HepG2 (cell line): Measurements from ENCODE around the gene EFNA2. TPM values are rescaled to one million over a fixed set of nuclear protein-coding genes. Genes with fewer than 3 reads are reported as not detected.

Experiments
- AHR ChIP-seq: IDR thresholded peaks from 2 replicates; pipeline ENCODE4 v1.6.1; 2018; ENCODE audit warnings: missing genetic modification reagents, missing compliant biosample characterization
- ARID2 ChIP-seq: sonication (generic); formaldehyde crosslinking; IDR thresholded peaks from 2 replicates; pipeline ENCODE4 v1.8.1; 2022; ENCODE audit warnings: mild to moderate bottlenecking, missing genetic modification reagents, borderline replicate concordance
- ATF2 ChIP-seq: sonication (generic); formaldehyde crosslinking; IDR thresholded peaks from 2 replicates; pipeline ENCODE4 v1.4.0; 2020; ENCODE audit warnings: missing genetic modification reagents
- ATF7 ChIP-seq, 2 experiments: fragments of 450-650 bp in 1 of 2; sonication (generic) in 1 of 2; formaldehyde crosslinking in 1 of 2; IDR thresholded peaks; 2 replicates each; pipeline versions ENCODE4 v1.4.0 to v1.6.1; 2016 to 2020; ENCODE audit warnings: antibody characterized with exemption in 1 of 2, mild to moderate bottlenecking in 1 of 2, missing genetic modification reagents in 1 of 2
- CHD4 ChIP-seq: fragments of 200-600 bp; sonication (generic); IDR thresholded peaks from 2 replicates; pipeline ENCODE4 v1.7.0; 2017; ENCODE audit warnings: mild to moderate bottlenecking, low read length, borderline replicate concordance
- MED8 ChIP-seq: sonication (generic); formaldehyde crosslinking; IDR thresholded peaks from 2 replicates; pipeline ENCODE4 v1.8.1; 2023; ENCODE audit warnings: mild to moderate bottlenecking, missing genetic modification reagents; ENCODE audit not compliant: insufficient replicate concordance
- NCOA1 ChIP-seq: sonication (generic); formaldehyde crosslinking; IDR thresholded peaks from 2 replicates; pipeline ENCODE4 v1.9.0; 2021; ENCODE audit warnings: missing genetic modification reagents
- NR2F1 ChIP-seq, 2 experiments: fragments of 450-650 bp in 1 of 2; formaldehyde crosslinking in 1 of 2; IDR thresholded peaks; 2 replicates each; pipeline versions ENCODE4 v1.5.0 to v1.6.1; 2016 to 2020; ENCODE audit warnings: mild to moderate bottlenecking in 1 of 2, missing compliant biosample characterization in 1 of 2, missing genetic modification reagents in 1 of 2, moderate library complexity in 1 of 2
- SSRP1 ChIP-seq: IDR thresholded peaks from 2 replicates; pipeline ENCODE4 v1.6.1; 2016; ENCODE audit warnings: control low read depth
- TARDBP ChIP-seq: sonication (generic); formaldehyde crosslinking; IDR thresholded peaks from 2 replicates; pipeline ENCODE4 v1.8.0; 2022; ENCODE audit warnings: mild to moderate bottlenecking, missing genetic modification reagents
- TGIF2 ChIP-seq: IDR thresholded peaks from 2 replicates; pipeline ENCODE4 v1.6.1; 2016; ENCODE audit warnings: control low read depth, missing compliant biosample characterization
- ZFAT ChIP-seq: sonication (generic); formaldehyde crosslinking; conservative IDR thresholded peaks from 2 replicates; pipeline ENCODE4 v1.8.1; 2023; ENCODE audit warnings: missing genetic modification reagents, inconsistent platforms
- ZNF180 ChIP-seq: sonication (generic); formaldehyde crosslinking; IDR thresholded peaks from 2 replicates; pipeline ENCODE4 v1.4.0; 2020; ENCODE audit warnings: low read depth, missing genetic modification reagents, borderline replicate concordance
- polyA plus RNA-seq, 8 experiments: library from polyadenylated mRNA; depleted of rRNA in 3 of 8; stranded (reverse) in 7 of 8; unstranded in 1 of 8; fragments of >200 nt; fragmentation: Illumina TruSeq in 4 of 8; extraction: Trizol in 4 of 8; gene quantifications; 2 replicates each; pipeline versions ENCODE4 v1.2.1 to v1.2.3, GENCODE V29; 2011 to 2016; ENCODE audit warnings: low read depth in 4 of 8, missing spikeins in 1 of 8, mixed read lengths in 1 of 8; ENCODE audit not compliant: insufficient read depth in 1 of 8
- total RNA-seq, 5 experiments: library from RNA; depleted of rRNA; stranded (reverse); fragments of >200 nt; fragmentation: Illumina TruSeq; extraction: Trizol; gene quantifications; 2 replicates each; pipeline ENCODE4 v1.2.3, GENCODE V29; 2016; ENCODE audit warnings: low read depth in 1 of 5
- TF ChIP-seq, protein P1 (sequence below): sonication (generic); formaldehyde crosslinking; IDR thresholded peaks from 2 replicates; pipeline ENCODE4 v1.4.0; 2020; ENCODE audit warnings: mild to moderate bottlenecking, missing genetic modification reagents
- TF ChIP-seq, protein P2 (sequence below): sonication (generic); formaldehyde crosslinking; IDR thresholded peaks from 2 replicates; pipeline ENCODE4 v1.9.0; 2021; ENCODE audit warnings: missing genetic modification reagents, borderline replicate concordance
- TF ChIP-seq, protein P3 (sequence below): sonication (generic); formaldehyde crosslinking; IDR thresholded peaks from 2 replicates; pipeline ENCODE4 v1.9.0; 2021; ENCODE audit warnings: missing genetic modification reagents, mild to moderate bottlenecking, borderline replicate concordance
- TF ChIP-seq, protein P4 (sequence below): sonication (generic); formaldehyde crosslinking; IDR thresholded peaks from 2 replicates; pipeline ENCODE4 v1.4.0; 2020; ENCODE audit warnings: missing genetic modification reagents

EFNA2 gene
- total and polyA plus RNA-seq, 2 of the 13 experiments (the other 11 are each of a cell fraction or from before 2014, with no cell fraction given) = 6.0 to 9.9 TPM

- TF ChIP-seq ATF7 (IDR thresholded peaks at IDR 0.05) (peak; percentile 90), ATF7 (CRISPR knock-in tag; IDR thresholded peaks at IDR 0.05) (peak; percentile 85), TARDBP (CRISPR knock-in tag) (no peak), TGIF2 (CRISPR knock-in tag) (no peak), MED8 (CRISPR knock-in tag) (no peak), NCOA1 (CRISPR knock-in tag) (no peak), ZFAT (CRISPR knock-in tag) (no peak), SSRP1 (CRISPR knock-in tag) (no peak), ZNF180 (no peak), NR2F1 (CRISPR knock-in tag; IDR thresholded peaks at IDR 0.05) (no peak), CHD4 (no peak), AHR (CRISPR knock-in tag) (no peak), ARID2 (CRISPR knock-in tag) (no peak), ATF2 (peak; percentile 91)
- TF ChIP-seq, protein P1, sequence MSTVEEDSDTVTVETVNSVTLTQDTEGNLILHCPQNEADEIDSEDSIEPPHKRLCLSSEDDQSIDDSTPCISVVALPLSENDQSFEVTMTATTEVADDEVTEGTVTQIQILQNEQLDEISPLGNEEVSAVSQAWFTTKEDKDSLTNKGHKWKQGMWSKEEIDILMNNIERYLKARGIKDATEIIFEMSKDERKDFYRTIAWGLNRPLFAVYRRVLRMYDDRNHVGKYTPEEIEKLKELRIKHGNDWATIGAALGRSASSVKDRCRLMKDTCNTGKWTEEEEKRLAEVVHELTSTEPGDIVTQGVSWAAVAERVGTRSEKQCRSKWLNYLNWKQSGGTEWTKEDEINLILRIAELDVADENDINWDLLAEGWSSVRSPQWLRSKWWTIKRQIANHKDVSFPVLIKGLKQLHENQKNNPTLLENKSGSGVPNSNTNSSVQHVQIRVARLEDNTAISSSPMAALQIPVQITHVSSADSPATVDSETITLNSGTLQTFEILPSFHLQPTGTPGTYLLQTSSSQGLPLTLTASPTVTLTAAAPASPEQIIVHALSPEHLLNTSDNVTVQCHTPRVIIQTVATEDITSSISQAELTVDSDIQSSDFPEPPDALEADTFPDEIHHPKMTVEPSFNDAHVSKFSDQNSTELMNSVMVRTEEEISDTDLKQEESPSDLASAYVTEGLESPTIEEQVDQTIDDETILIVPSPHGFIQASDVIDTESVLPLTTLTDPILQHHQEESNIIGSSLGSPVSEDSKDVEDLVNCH (CRISPR knock-in tag) = no peak
- TF ChIP-seq, protein P2, sequence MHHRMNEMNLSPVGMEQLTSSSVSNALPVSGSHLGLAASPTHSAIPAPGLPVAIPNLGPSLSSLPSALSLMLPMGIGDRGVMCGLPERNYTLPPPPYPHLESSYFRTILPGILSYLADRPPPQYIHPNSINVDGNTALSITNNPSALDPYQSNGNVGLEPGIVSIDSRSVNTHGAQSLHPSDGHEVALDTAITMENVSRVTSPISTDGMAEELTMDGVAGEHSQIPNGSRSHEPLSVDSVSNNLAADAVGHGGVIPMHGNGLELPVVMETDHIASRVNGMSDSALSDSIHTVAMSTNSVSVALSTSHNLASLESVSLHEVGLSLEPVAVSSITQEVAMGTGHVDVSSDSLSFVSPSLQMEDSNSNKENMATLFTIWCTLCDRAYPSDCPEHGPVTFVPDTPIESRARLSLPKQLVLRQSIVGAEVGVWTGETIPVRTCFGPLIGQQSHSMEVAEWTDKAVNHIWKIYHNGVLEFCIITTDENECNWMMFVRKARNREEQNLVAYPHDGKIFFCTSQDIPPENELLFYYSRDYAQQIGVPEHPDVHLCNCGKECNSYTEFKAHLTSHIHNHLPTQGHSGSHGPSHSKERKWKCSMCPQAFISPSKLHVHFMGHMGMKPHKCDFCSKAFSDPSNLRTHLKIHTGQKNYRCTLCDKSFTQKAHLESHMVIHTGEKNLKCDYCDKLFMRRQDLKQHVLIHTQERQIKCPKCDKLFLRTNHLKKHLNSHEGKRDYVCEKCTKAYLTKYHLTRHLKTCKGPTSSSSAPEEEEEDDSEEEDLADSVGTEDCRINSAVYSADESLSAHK = no peak
- TF ChIP-seq, protein P3, sequence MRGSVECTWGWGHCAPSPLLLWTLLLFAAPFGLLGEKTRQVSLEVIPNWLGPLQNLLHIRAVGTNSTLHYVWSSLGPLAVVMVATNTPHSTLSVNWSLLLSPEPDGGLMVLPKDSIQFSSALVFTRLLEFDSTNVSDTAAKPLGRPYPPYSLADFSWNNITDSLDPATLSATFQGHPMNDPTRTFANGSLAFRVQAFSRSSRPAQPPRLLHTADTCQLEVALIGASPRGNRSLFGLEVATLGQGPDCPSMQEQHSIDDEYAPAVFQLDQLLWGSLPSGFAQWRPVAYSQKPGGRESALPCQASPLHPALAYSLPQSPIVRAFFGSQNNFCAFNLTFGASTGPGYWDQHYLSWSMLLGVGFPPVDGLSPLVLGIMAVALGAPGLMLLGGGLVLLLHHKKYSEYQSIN (CRISPR knock-in tag) = no peak
- TF ChIP-seq, protein P4, sequence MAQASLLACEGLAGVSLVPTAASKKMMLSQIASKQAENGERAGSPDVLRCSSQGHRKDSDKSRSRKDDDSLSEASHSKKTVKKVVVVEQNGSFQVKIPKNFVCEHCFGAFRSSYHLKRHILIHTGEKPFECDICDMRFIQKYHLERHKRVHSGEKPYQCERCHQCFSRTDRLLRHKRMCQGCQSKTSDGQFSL (CRISPR knock-in tag) = no peak; the same call in 1 of the 2 replicates
Measured at GRCh38 chr19:1239796-1240737, 45.6 kb upstream of the EFNA2 start (continued).
